Transverse colon (tissue), 4 donors: ENCODE results near the gene HHIPL2.

Experiments
- CTCF ChIP-seq, 5 experiments: fragments of 200-600 bp in 3 of 5; fragments of 450-650 bp in 2 of 5; sonication (generic) in 3 of 5; IDR thresholded peaks; 1 replicate in 2 of 5; 2 replicates in 3 of 5; pipeline ENCODE4 v1.5.1; 2016 to 2017; ENCODE audit warnings: antibody characterized with exemption in 5 of 5, inconsistent platforms in 3 of 5, mild to moderate bottlenecking in 2 of 5, moderate library complexity in 1 of 5
- EP300 ChIP-seq: sonication (generic); formaldehyde crosslinking; IDR thresholded peaks from one replicate; pipeline ENCODE4 v1.6.1; 2017; ENCODE audit warnings: antibody characterized with exemption, low read depth
- POLR2A ChIP-seq: fragments of 450-650 bp; IDR thresholded peaks from one replicate; pipeline ENCODE4 v1.6.1; 2016; ENCODE audit warnings: antibody characterized with exemption, mild to moderate bottlenecking, moderate library complexity
- POLR2AphosphoS5 ChIP-seq, 3 donors: sonication (generic); formaldehyde crosslinking; IDR thresholded peaks; one replicate each; pipeline ENCODE4 v1.6.1; 2016; ENCODE audit warnings: antibody characterized with exemption in 3 of 3

- no peak for TF ChIP-seq POLR2A
- TF ChIP-seq CTCF (IDR thresholded peaks at IDR 0.05) = no peak
- no peak for TF ChIP-seq EP300
- no peak for TF ChIP-seq POLR2AphosphoS5 (IDR thresholded peaks at IDR 0.05)
These were observed 9.2 kb upstream of the HHIPL2 start for GRCh38 chr1:222557148-222557547.
